Astrocyte (in vitro differentiated cells and primary cell): ENCODE measurements around the gene PCGF5.

Experiments
- EZH2 ChIP-seq: IDR thresholded peaks from 2 replicates; pipeline ENCODE4 v1.6.1; 2012; ENCODE audit warnings: mild to moderate bottlenecking, low read length, inconsistent platforms; ENCODE audit not compliant: insufficient read depth
- TF ChIP-seq, protein P1 (sequence below): IDR thresholded peaks from 2 replicates; pipeline ENCODE4 v1.5.1; 2011; ENCODE audit warnings: low read depth, mild to moderate bottlenecking, inconsistent platforms, low read length, moderate library complexity; ENCODE audit not compliant: insufficient read depth

DNA sequence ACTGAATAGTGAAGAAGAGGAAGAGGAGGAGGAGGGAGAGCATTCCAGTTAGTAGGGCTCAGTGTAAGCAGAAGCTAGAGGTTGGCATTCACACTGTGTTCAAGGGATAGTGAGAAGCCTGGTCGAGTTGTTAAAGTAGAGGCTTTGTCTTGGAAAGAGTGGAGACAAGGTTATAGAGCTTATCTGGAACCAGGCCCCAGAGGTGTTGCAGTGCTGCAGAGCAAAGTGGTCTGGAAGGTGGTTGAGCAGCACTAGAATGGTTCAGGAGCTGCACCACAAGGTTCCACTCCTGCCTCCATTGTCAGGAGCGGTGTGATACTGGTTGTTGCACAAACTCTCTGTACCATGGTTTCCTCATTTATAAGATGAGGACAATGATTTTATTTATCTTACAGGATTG lies 8.8 kb upstream of the PCGF5 start:
- TF ChIP-seq, protein P1, sequence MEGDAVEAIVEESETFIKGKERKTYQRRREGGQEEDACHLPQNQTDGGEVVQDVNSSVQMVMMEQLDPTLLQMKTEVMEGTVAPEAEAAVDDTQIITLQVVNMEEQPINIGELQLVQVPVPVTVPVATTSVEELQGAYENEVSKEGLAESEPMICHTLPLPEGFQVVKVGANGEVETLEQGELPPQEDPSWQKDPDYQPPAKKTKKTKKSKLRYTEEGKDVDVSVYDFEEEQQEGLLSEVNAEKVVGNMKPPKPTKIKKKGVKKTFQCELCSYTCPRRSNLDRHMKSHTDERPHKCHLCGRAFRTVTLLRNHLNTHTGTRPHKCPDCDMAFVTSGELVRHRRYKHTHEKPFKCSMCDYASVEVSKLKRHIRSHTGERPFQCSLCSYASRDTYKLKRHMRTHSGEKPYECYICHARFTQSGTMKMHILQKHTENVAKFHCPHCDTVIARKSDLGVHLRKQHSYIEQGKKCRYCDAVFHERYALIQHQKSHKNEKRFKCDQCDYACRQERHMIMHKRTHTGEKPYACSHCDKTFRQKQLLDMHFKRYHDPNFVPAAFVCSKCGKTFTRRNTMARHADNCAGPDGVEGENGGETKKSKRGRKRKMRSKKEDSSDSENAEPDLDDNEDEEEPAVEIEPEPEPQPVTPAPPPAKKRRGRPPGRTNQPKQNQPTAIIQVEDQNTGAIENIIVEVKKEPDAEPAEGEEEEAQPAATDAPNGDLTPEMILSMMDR: no peak
- no peak for TF ChIP-seq EZH2
